Measurements from ENCODE around the gene CYP2F1.

- TF ChIP-seq MAX (IDR thresholded peaks at IDR 0.05) (no peak), EP300 (IDR thresholded peaks at IDR 0.05; ENCODE audit: borderline replicate concordance) (no peak), CREB1 (IDR thresholded peaks at IDR 0.05; ENCODE audit: low read depth) (no peak), CEBPB (IDR thresholded peaks at IDR 0.05) (no peak), USF1 (IDR thresholded peaks at IDR 0.05) (no peak), ZBTB7A (IDR thresholded peaks at IDR 0.05; ENCODE audit: low read depth) (no peak)
- TF ChIP-seq, protein P1, sequence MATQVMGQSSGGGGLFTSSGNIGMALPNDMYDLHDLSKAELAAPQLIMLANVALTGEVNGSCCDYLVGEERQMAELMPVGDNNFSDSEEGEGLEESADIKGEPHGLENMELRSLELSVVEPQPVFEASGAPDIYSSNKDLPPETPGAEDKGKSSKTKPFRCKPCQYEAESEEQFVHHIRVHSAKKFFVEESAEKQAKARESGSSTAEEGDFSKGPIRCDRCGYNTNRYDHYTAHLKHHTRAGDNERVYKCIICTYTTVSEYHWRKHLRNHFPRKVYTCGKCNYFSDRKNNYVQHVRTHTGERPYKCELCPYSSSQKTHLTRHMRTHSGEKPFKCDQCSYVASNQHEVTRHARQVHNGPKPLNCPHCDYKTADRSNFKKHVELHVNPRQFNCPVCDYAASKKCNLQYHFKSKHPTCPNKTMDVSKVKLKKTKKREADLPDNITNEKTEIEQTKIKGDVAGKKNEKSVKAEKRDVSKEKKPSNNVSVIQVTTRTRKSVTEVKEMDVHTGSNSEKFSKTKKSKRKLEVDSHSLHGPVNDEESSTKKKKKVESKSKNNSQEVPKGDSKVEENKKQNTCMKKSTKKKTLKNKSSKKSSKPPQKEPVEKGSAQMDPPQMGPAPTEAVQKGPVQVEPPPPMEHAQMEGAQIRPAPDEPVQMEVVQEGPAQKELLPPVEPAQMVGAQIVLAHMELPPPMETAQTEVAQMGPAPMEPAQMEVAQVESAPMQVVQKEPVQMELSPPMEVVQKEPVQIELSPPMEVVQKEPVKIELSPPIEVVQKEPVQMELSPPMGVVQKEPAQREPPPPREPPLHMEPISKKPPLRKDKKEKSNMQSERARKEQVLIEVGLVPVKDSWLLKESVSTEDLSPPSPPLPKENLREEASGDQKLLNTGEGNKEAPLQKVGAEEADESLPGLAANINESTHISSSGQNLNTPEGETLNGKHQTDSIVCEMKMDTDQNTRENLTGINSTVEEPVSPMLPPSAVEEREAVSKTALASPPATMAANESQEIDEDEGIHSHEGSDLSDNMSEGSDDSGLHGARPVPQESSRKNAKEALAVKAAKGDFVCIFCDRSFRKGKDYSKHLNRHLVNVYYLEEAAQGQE (IDR thresholded peaks at IDR 0.05; ENCODE audit: low read depth) = no peak
These were observed 47.7 kb downstream of the CYP2F1 start for GRCh38 chr19:41161903-41162302.
